Common myeloid progenitor, CD34-positive (primary cell): ENCODE data around the gene MARCHF3.

Experiments used
- CTCF ChIA-PET: fragments of 350-600 bp; sonication (Branson Sonifier 250); formaldehyde crosslinking; loops from one replicate; lab custom pipeline; 2021; ENCODE audit warnings: antibody characterized with exemption; lab: Charles Lee
- POLR2A ChIA-PET: fragments of 350-600 bp; sonication (Branson Sonifier 250); formaldehyde crosslinking; loops from one replicate; lab custom pipeline; 2021; ENCODE audit warnings: antibody characterized with exemption; lab: Charles Lee
- DNase-seq, 3 donors: peaks; one replicate each; pipeline versions ENCODE4 v3.0.0 to v3.0.0-alpha.2; 2013
- H3K27ac ChIP-seq, 2 experiments: 1 replicate in 1 of 2; 2 replicates in 1 of 2; pipeline ENCODE4 v1.7.0; 2013; ENCODE audit warnings: inconsistent platforms in 2 of 2, low read length in 2 of 2, mild to moderate bottlenecking in 2 of 2, low read depth in 1 of 2, moderate library complexity in 1 of 2; ENCODE audit not compliant: severe bottlenecking in 2 of 2, insufficient read depth in 1 of 2, poor library complexity in 1 of 2
- H3K27me3 ChIP-seq, 5 experiments: replicated peaks in 2 of 5; 1 replicate in 3 of 5; 2 replicates in 2 of 5; pipeline versions ENCODE4 v1.6.1 to v1.7.0; 2013; ENCODE audit warnings: low read length in 4 of 5, mild to moderate bottlenecking in 2 of 5, moderate library complexity in 2 of 5, inconsistent platforms in 1 of 5; ENCODE audit not compliant: insufficient read depth in 5 of 5, control insufficient read depth in 4 of 5
- H3K36me3 ChIP-seq, 4 experiments: 1 replicate in 2 of 4; 2 replicates in 2 of 4; pipeline versions ENCODE4 v1.6.1 to v1.7.0; 2013; ENCODE audit warnings: low read length in 3 of 4, control low read depth in 1 of 4, mild to moderate bottlenecking in 1 of 4; ENCODE audit not compliant: control insufficient read depth in 4 of 4, insufficient read depth in 4 of 4
- H3K4me1 ChIP-seq, 4 experiments: 1 replicate in 3 of 4; 2 replicates in 1 of 4; pipeline versions ENCODE4 v1.6.1 to v1.7.1; 2013; ENCODE audit warnings: low read length in 3 of 4, mild to moderate bottlenecking in 3 of 4, control low read depth in 1 of 4, inconsistent platforms in 1 of 4, moderate library complexity in 1 of 4; ENCODE audit not compliant: control insufficient read depth in 4 of 4, insufficient read depth in 4 of 4; ENCODE audit errors: control extremely low read depth in 1 of 4
- H3K4me3 ChIP-seq, 7 experiments: 1 replicate in 4 of 7; 2 replicates in 3 of 7; pipeline versions ENCODE4 v1.5.1 to v1.7.0; 2013; ENCODE audit warnings: mild to moderate bottlenecking in 7 of 7, low read length in 6 of 7, moderate library complexity in 6 of 7, inconsistent platforms in 2 of 7, low read depth in 2 of 7, control low read depth in 1 of 7; ENCODE audit not compliant: insufficient read depth in 4 of 7, control insufficient read depth in 1 of 7; ENCODE audit errors: extremely low read depth in 1 of 7
- H3K9me3 ChIP-seq, 5 experiments: 1 replicate in 4 of 5; 2 replicates in 1 of 5; pipeline versions ENCODE4 v1.6.1 to v1.7.1; 2013; ENCODE audit warnings: low read length in 4 of 5, mild to moderate bottlenecking in 2 of 5, inconsistent platforms in 1 of 5, low read depth in 1 of 5, moderate library complexity in 1 of 5; ENCODE audit not compliant: control insufficient read depth in 4 of 5, insufficient read depth in 2 of 5; ENCODE audit errors: control extremely low read depth in 1 of 5
- WGBS: methylation state at CpG from one replicate; pipeline ENCODE4 v1.1.5; 2013; ENCODE audit not compliant: insufficient coverage; 5-methylcytosine and 5-hydroxymethylcytosine counted together

The MARCHF3 gene

DNA sequence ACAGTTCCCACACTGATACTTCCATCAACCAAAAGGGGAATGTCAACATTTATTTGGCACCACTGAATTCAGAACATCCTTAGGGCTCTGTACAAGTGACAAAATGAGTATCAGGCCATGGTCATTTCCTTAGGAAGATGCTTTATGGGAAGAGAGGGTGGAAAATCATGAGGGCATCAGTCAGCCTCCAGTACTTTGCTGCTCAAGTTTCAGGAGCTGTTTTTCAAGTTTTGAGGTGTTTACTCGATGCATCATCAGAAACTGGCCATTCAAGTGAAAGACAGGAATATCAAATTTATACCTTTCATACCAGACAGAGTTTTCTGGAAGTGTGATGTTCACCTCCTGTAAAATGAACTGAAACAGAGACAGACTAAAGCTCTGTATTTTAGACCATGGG, 21.2 kb upstream of the MARCHF3 start:
- no peaks in the 10 kb centered on the region for H3K27me3 ChIP-seq
- no peaks in the 10 kb centered on the region for H3K4me1 ChIP-seq
- POLR2A ChIA-PET, result no interaction called here
- no peak for DNase-seq
- H3K4me3 ChIP-seq, result no peak overlapping the region
- no peak overlapping the region for H3K27ac ChIP-seq
- CTCF ChIA-PET, result no interaction called here
- no CpG with 5 or more reads among the region's 1 CpG for WGBS
- peaks cover 0 to 11% (median 5%) of the 10 kb centered on the region in 4 experiments for H3K36me3 ChIP-seq
- H3K9me3 ChIP-seq, result peaks cover 0 to 2% (median 0%) of the 10 kb centered on the region in 5 experiments

DNA sequence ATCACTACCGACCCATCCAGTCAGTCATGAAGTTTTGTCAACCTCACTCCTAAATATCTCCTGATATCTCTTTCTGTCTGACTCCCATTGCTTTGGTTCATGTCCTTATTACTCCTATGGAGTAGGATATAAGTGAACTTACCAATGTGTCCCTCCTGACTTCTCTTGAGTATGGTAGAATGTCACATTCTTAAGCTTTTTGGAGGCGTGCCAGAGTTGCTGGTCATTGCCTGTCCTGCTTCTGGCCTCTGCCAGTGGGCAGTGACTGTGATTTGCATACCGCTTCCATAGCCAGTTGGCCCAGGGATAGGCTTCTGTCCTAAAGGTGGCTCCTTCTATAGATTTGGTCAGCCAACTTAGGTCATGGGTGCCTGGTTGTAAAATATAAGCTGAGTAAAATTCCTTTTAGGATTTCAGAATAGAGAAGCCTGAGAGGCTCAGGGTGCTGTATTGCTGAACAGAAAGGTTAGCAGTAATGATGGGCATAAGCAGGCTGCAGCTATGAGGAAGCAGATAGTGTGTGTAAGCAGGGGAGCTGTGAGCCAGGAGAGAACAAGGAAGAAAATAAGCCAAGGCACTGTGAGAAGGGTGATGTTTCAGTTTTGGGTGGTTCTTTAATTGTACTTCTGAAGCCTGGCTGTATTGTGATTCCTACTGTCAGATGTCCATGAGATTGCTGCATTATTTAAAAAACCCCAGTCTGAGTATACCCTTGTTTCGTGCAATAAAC, 16.1 kb upstream of the MARCHF3 start:
- no peak for DNase-seq
- Histone ChIP-seq H3K4me3 (no peak overlapping the region), H3K27ac (no peak overlapping the region), H3K4me1 (no peaks in the 10 kb centered on the region), H3K27me3 (no peaks in the 10 kb centered on the region), H3K9me3 (no peaks in the 10 kb centered on the region), H3K36me3 (no peaks in the 10 kb centered on the region)
- ChIA-PET CTCF (interaction anchor here (1.3 to 1.4 kb wide), 2 partner anchors 25 to 210 kb away, joined by 3 read pairs; no protein-coding TSS in a partner anchor), POLR2A (no interaction called here)
- 100% methylated on average over 3 of the region's 4 CpGs for WGBS

DNA sequence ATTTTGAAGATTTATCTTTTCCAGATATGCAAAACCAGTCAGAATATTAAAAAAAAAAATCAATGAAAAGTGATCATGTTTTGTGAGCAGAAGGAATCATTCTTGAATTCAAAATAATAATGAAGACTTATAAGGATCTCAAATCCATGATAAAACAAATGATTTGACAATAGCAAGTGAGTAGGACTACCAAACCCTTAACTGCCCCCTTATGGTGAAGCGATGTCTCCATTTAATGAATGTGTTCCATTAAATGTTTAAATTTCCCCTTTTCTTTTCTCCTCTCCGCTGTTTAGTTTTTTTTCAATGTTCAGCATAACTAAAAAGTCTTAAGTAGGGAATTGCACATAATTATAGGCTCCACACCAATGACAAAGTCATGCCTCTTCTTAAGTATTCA, 12.2 kb upstream of the MARCHF3 start:
- no peak overlapping the region for H3K27ac ChIP-seq
- H3K27me3 ChIP-seq, result no peaks in the 10 kb centered on the region
- peaks cover 0 to 2% (median 0%) of the 10 kb centered on the region in 4 experiments for H3K36me3 ChIP-seq
- DNase-seq, result peak; percentile 39 to 56 (median 54)
- POLR2A ChIA-PET, result no interaction called here
- no peak overlapping the region for H3K4me3 ChIP-seq
- CTCF ChIA-PET, result no interaction called here
- no CpG with 5 or more reads among the region's 2 CpGs for WGBS
- H3K4me1 ChIP-seq, result no peaks in the 10 kb centered on the region
- no peaks in the 10 kb centered on the region for H3K9me3 ChIP-seq

- H3K36me3 ChIP-seq, result peaks cover 0 to 2% (median 0%) of the 10 kb centered on the region in 4 experiments
- DNase-seq, result peak in 1 of 3 donors; percentile 10
- H3K9me3 ChIP-seq, result no peaks in the 10 kb centered on the region
- no peak overlapping the region for H3K27ac ChIP-seq
- ChIA-PET POLR2A (no interaction called here), CTCF (interaction anchor here (1.0 to 1.6 kb wide), 2 partner anchors 10 to 194 kb away, joined by 3 to 5 read pairs; no protein-coding TSS in a partner anchor)
- H3K27me3 ChIP-seq, result no peaks in the 10 kb centered on the region
- H3K4me1 ChIP-seq, result no peaks in the 10 kb centered on the region
- WGBS, result 100% methylated on average over 2 of the region's 3 CpGs
- no peak overlapping the region for H3K4me3 ChIP-seq
These were observed 11.2 kb upstream of the MARCHF3 start for GRCh38 chr5:127041571-127041970.

- H3K36me3 ChIP-seq, result peaks cover 0 to 2% (median 0%) of the 10 kb centered on the region in 4 experiments
- H3K4me1 ChIP-seq, result no peaks in the 10 kb centered on the region
- no peak for DNase-seq
- CTCF ChIA-PET, result interaction anchor here (0.8 to 1.6 kb wide), 3 partner anchors 10 to 193 kb away, joined by 3 to 5 read pairs (median 3); no protein-coding TSS in a partner anchor
- H3K4me3 ChIP-seq, result no peak overlapping the region
- no peak overlapping the region for H3K27ac ChIP-seq
- H3K27me3 ChIP-seq, result no peaks in the 10 kb centered on the region
- POLR2A ChIA-PET, result no interaction called here
- 94% methylated on average over 6 of the region's 9 CpGs for WGBS
- H3K9me3 ChIP-seq, result no peaks in the 10 kb centered on the region
These were observed 10.6 kb upstream of the MARCHF3 start for GRCh38 chr5:127040796-127041520.

GRCh38 chr5:127038550-127038949, 8.2 kb upstream of the MARCHF3 start:
- Histone ChIP-seq H3K4me3 (no peak overlapping the region), H3K27ac (no peak overlapping the region), H3K36me3 (peaks cover 0 to 2% (median 0%) of the 10 kb centered on the region in 4 experiments), H3K4me1 (no peaks in the 10 kb centered on the region), H3K9me3 (no peaks in the 10 kb centered on the region), H3K27me3 (no peaks in the 10 kb centered on the region)
- CTCF ChIA-PET, result no interaction called here
- WGBS, result 100% methylated on average over 4 of the region's 4 CpGs
- POLR2A ChIA-PET, result no interaction called here
- DNase-seq, result no peak

DNA sequence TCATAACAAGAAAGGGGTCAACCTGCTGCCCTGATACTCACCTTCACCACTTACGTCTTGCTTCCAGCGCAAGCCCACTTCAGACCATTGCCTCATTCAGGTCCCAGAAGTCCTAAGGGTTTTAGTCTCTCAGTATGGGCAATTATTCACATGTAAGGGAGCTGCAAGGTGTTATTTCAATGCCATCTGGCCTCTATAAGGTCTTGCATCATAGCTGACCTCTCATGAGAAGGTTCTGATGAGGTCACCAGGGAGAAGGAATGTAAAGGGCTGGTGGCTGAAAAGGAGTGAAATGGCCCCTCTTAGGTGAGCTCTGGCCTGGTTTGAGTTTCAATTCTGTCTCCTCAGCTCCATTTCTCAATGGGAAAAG, 1.5 kb upstream of the MARCHF3 start:
- Histone ChIP-seq H3K4me3 (peak overlapping the region in 1 of 7 experiments; percentile 95), H3K4me1 (peaks cover 4 to 25% (median 24%) of the 10 kb centered on the region in 4 experiments), H3K27ac (no peak overlapping the region), H3K9me3 (no peaks in the 10 kb centered on the region), H3K36me3 (no peaks in the 10 kb centered on the region), H3K27me3 (no peaks in the 10 kb centered on the region)
- DNase-seq, result no peak
- CTCF ChIA-PET, result interaction anchor here (1.1 to 1.8 kb wide), 3 partner anchors 10 to 38 kb away, joined by 3 to 5 read pairs (median 3); no protein-coding TSS in a partner anchor
- 93% methylated on average over 2 of the region's 2 CpGs for WGBS
- POLR2A ChIA-PET, result interaction anchor here (0.7 kb wide), 1 partner anchor 12 kb away, joined by 3 read pairs; no protein-coding TSS in a partner anchor
